NB4 (cell line): ENCODE results near the gene CUX1.
A peak's percentile ranks its signal among the peaks of the same experiment; 100 is the strongest.

Experiments
- DNase-seq: peaks from one replicate; pipeline ENCODE4 v3.0.0; 2010; ENCODE audit warnings: low read depth
- H3K4me3 ChIP-seq: one replicate; pipeline ENCODE4 v1.5.1; 2011; ENCODE audit warnings: mild to moderate bottlenecking, low read depth, low read length, moderate library complexity
- MAX ChIP-seq: IDR thresholded peaks from 2 replicates; pipeline ENCODE4 v1.6.1; 2011; ENCODE audit warnings: low read depth, low read length
- MYC ChIP-seq: IDR thresholded peaks from 2 replicates; pipeline ENCODE4 v1.6.1; 2011; ENCODE audit warnings: low read depth, low read length
- POLR2A ChIP-seq: IDR thresholded peaks from 2 replicates; pipeline ENCODE4 v1.6.1; 2011; ENCODE audit warnings: mild to moderate bottlenecking; ENCODE audit not compliant: insufficient read length; ENCODE audit errors: extremely low read depth
- TF ChIP-seq, protein P1 (sequence below): IDR thresholded peaks from one replicate; pipeline ENCODE4 v1.5.1; 2012; ENCODE audit warnings: low read depth, low read length

Gene CUX1

GRCh38 chr7:102317231-102318059, 500.0 kb downstream of the CUX1 start:
- no peak overlapping the region for H3K4me3 ChIP-seq

DNA sequence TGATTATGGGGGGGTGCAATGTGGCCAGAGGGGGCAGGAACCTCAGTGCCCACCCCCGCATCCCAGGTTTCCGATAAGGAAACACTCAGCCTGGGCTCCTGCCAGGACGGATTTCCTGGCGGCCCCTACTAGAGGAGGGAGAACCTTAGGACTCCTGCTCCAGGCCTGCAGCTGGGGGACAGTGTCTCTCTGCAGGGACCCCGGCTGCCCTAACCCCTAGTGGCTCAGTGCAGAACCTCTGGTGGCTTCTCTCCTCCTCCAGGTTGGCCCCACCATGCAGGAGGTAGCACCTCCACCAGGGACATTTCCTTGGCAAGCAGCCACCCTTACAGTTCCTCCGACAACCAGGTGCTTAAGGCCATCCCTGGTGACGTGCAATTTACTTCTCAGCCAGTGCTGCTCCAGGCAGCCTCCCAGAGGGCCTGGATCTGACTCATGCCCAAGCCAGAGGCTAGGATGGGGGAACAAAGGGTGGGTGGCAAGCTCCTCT, 501.1 kb downstream of the CUX1 start:
- H3K4me3 ChIP-seq = no peak overlapping the region
- TF ChIP-seq MAX (no peak), MYC (no peak), POLR2A (no peak)
- TF ChIP-seq, protein P1, sequence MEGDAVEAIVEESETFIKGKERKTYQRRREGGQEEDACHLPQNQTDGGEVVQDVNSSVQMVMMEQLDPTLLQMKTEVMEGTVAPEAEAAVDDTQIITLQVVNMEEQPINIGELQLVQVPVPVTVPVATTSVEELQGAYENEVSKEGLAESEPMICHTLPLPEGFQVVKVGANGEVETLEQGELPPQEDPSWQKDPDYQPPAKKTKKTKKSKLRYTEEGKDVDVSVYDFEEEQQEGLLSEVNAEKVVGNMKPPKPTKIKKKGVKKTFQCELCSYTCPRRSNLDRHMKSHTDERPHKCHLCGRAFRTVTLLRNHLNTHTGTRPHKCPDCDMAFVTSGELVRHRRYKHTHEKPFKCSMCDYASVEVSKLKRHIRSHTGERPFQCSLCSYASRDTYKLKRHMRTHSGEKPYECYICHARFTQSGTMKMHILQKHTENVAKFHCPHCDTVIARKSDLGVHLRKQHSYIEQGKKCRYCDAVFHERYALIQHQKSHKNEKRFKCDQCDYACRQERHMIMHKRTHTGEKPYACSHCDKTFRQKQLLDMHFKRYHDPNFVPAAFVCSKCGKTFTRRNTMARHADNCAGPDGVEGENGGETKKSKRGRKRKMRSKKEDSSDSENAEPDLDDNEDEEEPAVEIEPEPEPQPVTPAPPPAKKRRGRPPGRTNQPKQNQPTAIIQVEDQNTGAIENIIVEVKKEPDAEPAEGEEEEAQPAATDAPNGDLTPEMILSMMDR = no peak
- DNase-seq = no peak

More at GRCh38 chr7:102317231-102318059, 500.0 kb downstream of the CUX1 start:
- peak; percentile 36 for DNase-seq
- TF ChIP-seq POLR2A (no peak), MYC (no peak), MAX (no peak)
- TF ChIP-seq, protein P1 = peak; percentile 21

- H3K4me3 ChIP-seq = no peak overlapping the region
- TF ChIP-seq, protein P1 = no peak
- TF ChIP-seq POLR2A (no peak), MAX (no peak), MYC (no peak)
- DNase-seq = no peak
Observed at GRCh38 chr7:102319671-102320070, 502.2 kb downstream of the CUX1 start.

DNA sequence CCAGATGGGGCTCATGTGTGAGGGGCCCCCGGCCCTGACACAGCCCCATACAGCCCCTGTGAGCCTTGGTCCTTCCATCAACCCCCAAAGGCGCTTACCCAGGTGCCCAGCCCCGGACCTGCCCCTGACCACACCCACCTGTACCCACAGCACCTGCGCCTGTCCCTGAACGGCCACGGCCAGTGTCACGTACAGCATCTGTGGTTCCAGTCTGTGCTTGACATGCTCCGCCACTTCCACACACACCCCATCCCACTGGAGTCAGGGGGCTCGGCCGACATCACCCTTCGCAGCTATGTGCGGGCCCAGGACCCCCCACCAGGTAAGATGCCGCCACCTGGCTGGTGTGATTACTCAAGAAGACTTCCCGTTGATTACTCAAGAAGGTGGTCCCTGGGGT, 502.8 kb downstream of the CUX1 start:
- no peak overlapping the region for H3K4me3 ChIP-seq
- TF ChIP-seq, protein P1 = no peak
- no peak for TF ChIP-seq MAX
- no peak for DNase-seq

DNA sequence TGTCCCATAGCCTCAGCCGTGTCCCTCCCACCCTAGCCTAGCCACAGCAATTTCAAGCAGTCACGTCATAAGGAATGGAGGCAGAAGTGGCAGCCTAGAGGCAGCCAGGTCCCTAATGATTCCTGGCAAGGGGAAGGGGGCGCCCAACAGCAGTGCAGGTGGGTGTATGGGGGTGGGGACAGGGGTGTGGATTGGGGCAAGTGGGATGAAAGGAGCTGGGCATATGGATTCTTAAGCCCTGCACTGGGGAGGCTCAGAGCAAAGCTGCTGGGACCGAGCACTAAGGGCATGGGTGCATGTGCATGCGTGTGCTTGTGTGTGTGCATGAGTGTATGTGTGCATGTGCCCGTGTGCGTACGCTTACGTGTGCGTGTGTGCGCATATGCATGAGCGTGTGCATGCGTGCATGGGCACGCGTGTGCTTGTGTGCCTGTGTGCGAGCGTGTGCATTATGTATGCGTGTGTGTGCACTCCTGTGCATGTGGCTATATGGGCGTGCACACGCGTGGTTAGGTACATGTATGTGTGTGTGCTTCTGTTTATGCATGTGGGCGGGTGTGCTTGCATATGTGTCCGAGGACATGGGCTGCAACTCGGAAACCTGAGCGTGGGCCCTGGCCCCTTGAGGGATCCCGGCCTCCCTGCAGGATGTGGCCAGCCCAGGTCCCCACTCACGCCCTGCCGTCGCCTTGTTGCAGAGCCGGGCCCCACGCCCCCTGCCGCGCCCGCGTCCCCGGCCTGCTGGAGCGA, 503.4 kb downstream of the CUX1 start:
- no peak for DNase-seq
- no peak overlapping the region for H3K4me3 ChIP-seq
- TF ChIP-seq MYC (no peak), POLR2A (no peak), MAX (no peak)
- TF ChIP-seq, protein P1 = no peak
